ENCODE results near the gene ASCC3.

The ASCC3 gene

DNA sequence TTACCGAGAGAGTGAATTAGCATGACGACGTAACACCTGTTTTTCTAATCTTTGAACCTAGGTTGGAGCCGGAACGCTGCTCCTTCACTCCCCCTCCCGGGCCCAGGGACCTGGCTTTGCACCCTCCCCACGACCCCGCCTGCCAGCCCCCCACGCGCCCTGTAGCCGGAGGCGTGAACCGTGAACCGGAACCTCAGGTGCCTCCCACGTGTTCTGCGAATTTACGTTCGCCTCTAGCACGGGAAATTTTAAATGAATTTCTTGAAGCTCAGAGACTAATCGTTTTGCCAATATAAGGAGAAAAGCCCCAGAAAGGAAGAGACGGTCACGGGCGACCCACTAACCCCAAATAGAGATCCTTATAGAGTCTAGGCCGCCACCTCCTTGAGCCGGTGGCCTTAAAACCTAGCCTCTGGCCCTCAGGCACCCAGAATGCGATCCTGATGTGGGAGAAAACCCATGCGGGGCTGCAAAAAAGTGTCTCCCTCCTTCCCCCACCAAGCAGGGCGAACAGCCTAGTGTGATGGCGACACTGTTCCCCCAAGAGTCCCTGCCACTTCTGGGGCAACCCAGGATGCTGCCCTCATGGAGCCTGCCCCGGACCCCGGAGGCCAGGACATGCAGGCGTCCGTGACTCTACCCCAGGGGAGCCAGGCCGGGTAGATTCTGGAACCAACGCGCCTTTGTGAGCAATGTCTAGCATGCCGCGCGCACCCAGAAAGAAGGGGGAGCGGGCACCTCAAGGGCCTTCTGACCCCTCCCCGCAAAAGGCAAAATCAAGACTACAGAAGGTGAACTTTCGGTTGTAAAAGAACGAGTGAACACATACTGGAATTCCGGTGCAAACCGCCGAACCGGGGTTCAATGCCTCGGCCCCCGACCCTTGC, 413.8 kb downstream of the ASCC3 start:
- Histone ChIP-seq H3K36me3 (ENCODE audit: control insufficient read depth, low read length) (no peaks in the 10 kb centered on the region), H3K9me3 (ENCODE audit: control insufficient read depth, insufficient read depth, low read length) (no peaks in the 10 kb centered on the region), H3K4me1 (ENCODE audit: control insufficient read depth, low read length) (no peaks in the 10 kb centered on the region), H3K27me3 (ENCODE audit: control insufficient read depth, low read length) (peaks cover 11% of the 10 kb centered on the region; the same call in 1 of the 2 replicates), H3K79me2 (ENCODE audit: control insufficient read depth, low read length) (no peaks in the 10 kb centered on the region), H3K9me2 (replicated peaks; ENCODE audit: control insufficient read depth, low read length) (no peaks in the 10 kb centered on the region), H3F3A (ENCODE audit: control insufficient read depth, insufficient read depth) (no peaks in the 10 kb centered on the region), H3K4me2 (ENCODE audit: low read length) (no peak overlapping the region), H4K20me1 (ENCODE audit: control insufficient read depth, insufficient read depth, low read depth, low read length) (no peaks in the 10 kb centered on the region), H3K27ac (ENCODE audit: low read depth, low read length) (no peak overlapping the region), H3K4me3 (ENCODE audit: low read length) (no peak overlapping the region)
- no peak for TF ChIP-seq EZH2phosphoT487 (IDR thresholded peaks at IDR 0.05; ENCODE audit: borderline replicate concordance, low read length)
- TF ChIP-seq, protein P1, sequence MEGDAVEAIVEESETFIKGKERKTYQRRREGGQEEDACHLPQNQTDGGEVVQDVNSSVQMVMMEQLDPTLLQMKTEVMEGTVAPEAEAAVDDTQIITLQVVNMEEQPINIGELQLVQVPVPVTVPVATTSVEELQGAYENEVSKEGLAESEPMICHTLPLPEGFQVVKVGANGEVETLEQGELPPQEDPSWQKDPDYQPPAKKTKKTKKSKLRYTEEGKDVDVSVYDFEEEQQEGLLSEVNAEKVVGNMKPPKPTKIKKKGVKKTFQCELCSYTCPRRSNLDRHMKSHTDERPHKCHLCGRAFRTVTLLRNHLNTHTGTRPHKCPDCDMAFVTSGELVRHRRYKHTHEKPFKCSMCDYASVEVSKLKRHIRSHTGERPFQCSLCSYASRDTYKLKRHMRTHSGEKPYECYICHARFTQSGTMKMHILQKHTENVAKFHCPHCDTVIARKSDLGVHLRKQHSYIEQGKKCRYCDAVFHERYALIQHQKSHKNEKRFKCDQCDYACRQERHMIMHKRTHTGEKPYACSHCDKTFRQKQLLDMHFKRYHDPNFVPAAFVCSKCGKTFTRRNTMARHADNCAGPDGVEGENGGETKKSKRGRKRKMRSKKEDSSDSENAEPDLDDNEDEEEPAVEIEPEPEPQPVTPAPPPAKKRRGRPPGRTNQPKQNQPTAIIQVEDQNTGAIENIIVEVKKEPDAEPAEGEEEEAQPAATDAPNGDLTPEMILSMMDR (IDR thresholded peaks at IDR 0.05; ENCODE audit: low read depth, low read length, poor library complexity, severe bottlenecking): no peak

DNA sequence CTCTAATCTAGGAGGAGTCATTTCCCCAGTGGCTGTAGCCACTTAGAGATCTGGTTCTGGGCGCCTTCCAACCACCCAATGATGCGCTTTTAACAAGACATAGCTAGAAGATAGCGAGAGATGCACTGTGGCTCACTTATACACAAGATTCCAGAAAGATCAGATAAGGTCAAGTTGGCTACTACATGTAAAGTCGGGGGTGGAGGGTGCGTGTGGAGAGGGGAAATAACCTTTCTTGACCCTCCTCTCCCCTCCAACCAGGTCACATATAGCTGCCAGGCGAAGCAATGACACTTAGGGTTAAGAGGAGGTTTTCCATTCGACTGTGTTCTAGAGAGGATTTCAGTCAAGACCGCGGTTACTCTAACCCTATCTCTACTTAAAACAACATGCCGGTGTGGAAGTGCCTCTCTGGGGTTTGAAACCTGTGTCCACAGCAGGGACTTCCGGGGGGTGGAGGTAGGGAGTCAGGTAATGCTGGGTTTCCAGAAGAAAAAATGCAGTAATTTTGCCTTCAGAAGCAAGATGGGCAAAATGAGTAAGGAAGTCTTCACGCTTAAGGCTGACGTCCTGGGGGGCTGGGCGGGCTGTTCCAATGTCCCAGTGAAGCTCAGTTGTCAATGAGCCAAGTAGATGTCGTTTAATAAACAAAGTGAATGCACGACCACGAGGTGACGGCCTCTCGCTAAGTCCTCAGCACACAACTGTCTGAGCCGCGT, 414.6 kb downstream of the ASCC3 start:
- Histone ChIP-seq H3K4me2 (ENCODE audit: low read length) (no peak overlapping the region), H3K4me1 (ENCODE audit: control insufficient read depth, low read length) (no peaks in the 10 kb centered on the region), H4K20me1 (ENCODE audit: control insufficient read depth, insufficient read depth, low read depth, low read length) (no peaks in the 10 kb centered on the region), H3K27ac (ENCODE audit: low read depth, low read length) (no peak overlapping the region), H3K27me3 (ENCODE audit: control insufficient read depth, low read length) (peaks cover 8% of the 10 kb centered on the region; the same call in 1 of the 2 replicates), H3F3A (ENCODE audit: control insufficient read depth, insufficient read depth) (no peaks in the 10 kb centered on the region), H3K79me2 (ENCODE audit: control insufficient read depth, low read length) (no peaks in the 10 kb centered on the region), H3K9me3 (ENCODE audit: control insufficient read depth, insufficient read depth, low read length) (no peaks in the 10 kb centered on the region), H3K36me3 (ENCODE audit: control insufficient read depth, low read length) (no peaks in the 10 kb centered on the region), H3K9me2 (replicated peaks; ENCODE audit: control insufficient read depth, low read length) (no peaks in the 10 kb centered on the region), H3K4me3 (ENCODE audit: low read length) (no peak overlapping the region)
- TF ChIP-seq, protein P1 (IDR thresholded peaks at IDR 0.05; ENCODE audit: low read depth, low read length, poor library complexity, severe bottlenecking): no peak
- TF ChIP-seq EZH2phosphoT487 (IDR thresholded peaks at IDR 0.05; ENCODE audit: borderline replicate concordance, low read length): no peak

GRCh38 chr6:100465701-100466409, 415.3 kb downstream of the ASCC3 start:
- Histone ChIP-seq H3K4me1 (ENCODE audit: control insufficient read depth, low read length) (no peaks in the 10 kb centered on the region), H3F3A (ENCODE audit: control insufficient read depth, insufficient read depth) (no peaks in the 10 kb centered on the region), H3K4me3 (ENCODE audit: low read length) (no peak overlapping the region), H4K20me1 (ENCODE audit: control insufficient read depth, insufficient read depth, low read depth, low read length) (no peaks in the 10 kb centered on the region), H3K36me3 (ENCODE audit: control insufficient read depth, low read length) (no peaks in the 10 kb centered on the region), H3K79me2 (ENCODE audit: control insufficient read depth, low read length) (no peaks in the 10 kb centered on the region), H3K27me3 (ENCODE audit: control insufficient read depth, low read length) (peaks cover 3% of the 10 kb centered on the region; the same call in 1 of the 2 replicates), H3K4me2 (ENCODE audit: low read length) (no peak overlapping the region), H3K9me2 (replicated peaks; ENCODE audit: control insufficient read depth, low read length) (no peaks in the 10 kb centered on the region), H3K9me3 (ENCODE audit: control insufficient read depth, insufficient read depth, low read length) (no peaks in the 10 kb centered on the region), H3K27ac (ENCODE audit: low read depth, low read length) (no peak overlapping the region)
- TF ChIP-seq EZH2phosphoT487 (IDR thresholded peaks at IDR 0.05; ENCODE audit: borderline replicate concordance, low read length): no peak
- TF ChIP-seq, protein P1 (IDR thresholded peaks at IDR 0.05; ENCODE audit: low read depth, low read length, poor library complexity, severe bottlenecking): no peak

Data from DOHH2 (cell line).